GM23338 (cell line): ENCODE measurements around the gene UBASH3B.
"Not testable (repeated sequence)": the region's sequence is repeated elsewhere in the genome, so short reads cannot be mapped to it uniquely, and the experiment has no call there.

ENCODE experiments used
- EZH2 ChIP-seq: fragments of 200-600 bp; sonication (generic); IDR thresholded peaks from one replicate; pipeline ENCODE4 v1.8.0; 2017; ENCODE audit warnings: antibody characterized with exemption, mild to moderate bottlenecking, low read depth; ENCODE audit not compliant: unreplicated experiment
- EZH2phosphoT487 ChIP-seq: fragments of 200-600 bp; sonication (generic); IDR thresholded peaks from one replicate; pipeline ENCODE4 v1.8.1; 2018; ENCODE audit warnings: antibody characterized with exemption; ENCODE audit not compliant: unreplicated experiment
- JUNB ChIP-seq: IDR thresholded peaks from one replicate; pipeline ENCODE4 v1.6.1; 2016; ENCODE audit warnings: antibody characterized with exemption; ENCODE audit not compliant: unreplicated experiment
- POLR2AphosphoS5 ChIP-seq: IDR thresholded peaks from 2 replicates; pipeline ENCODE4 v1.6.1; 2016; ENCODE audit warnings: antibody characterized with exemption, low read depth
- TF ChIP-seq, protein P1 (sequence below), 2 experiments: fragments of 200-600 bp in 1 of 2; sonication (generic) in 1 of 2; conservative IDR thresholded peaks; 2 replicates each; pipeline versions ENCODE4 v1.5.1 to v1.6.1; 2016 to 2017; ENCODE audit warnings: antibody characterized with exemption in 2 of 2, low read depth in 2 of 2, mild to moderate bottlenecking in 2 of 2, moderate library complexity in 1 of 2
- TF ChIP-seq, protein P2 (sequence below): IDR thresholded peaks from one replicate; pipeline ENCODE4 v1.6.1; 2018; ENCODE audit warnings: antibody characterized with exemption; ENCODE audit not compliant: unreplicated experiment

DNA sequence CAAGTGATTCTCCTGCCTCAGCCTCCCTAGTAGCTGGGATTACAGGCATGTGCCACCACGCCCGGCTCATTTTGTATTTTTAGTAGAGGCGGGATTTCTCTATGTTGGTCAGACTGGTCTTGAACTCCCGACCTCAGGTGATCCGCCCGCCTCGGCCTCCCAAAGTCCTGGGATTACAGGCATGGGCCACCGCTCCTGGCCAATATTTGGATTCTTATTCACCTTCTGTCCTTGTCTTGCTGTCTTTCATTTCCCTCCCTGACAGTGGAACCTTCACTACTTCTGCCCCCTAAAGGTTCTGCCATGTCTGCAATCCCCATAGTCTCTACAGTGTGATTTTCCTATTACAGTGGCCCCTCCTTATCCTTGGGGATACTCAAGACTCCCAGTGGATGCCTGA is 75.2 kb downstream of the UBASH3B start:
- TF ChIP-seq, protein P1, sequence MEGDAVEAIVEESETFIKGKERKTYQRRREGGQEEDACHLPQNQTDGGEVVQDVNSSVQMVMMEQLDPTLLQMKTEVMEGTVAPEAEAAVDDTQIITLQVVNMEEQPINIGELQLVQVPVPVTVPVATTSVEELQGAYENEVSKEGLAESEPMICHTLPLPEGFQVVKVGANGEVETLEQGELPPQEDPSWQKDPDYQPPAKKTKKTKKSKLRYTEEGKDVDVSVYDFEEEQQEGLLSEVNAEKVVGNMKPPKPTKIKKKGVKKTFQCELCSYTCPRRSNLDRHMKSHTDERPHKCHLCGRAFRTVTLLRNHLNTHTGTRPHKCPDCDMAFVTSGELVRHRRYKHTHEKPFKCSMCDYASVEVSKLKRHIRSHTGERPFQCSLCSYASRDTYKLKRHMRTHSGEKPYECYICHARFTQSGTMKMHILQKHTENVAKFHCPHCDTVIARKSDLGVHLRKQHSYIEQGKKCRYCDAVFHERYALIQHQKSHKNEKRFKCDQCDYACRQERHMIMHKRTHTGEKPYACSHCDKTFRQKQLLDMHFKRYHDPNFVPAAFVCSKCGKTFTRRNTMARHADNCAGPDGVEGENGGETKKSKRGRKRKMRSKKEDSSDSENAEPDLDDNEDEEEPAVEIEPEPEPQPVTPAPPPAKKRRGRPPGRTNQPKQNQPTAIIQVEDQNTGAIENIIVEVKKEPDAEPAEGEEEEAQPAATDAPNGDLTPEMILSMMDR (conservative IDR thresholded peaks at IDR 0.05; ENCODE audit: low read depth in 2 of 2), result peak in 1 of 2 experiments; percentile 34; a peak in 2 of 4 replicates
- not testable (repeated sequence) for TF ChIP-seq EZH2phosphoT487, EZH2, POLR2AphosphoS5, JUNB
- TF ChIP-seq, protein P2, sequence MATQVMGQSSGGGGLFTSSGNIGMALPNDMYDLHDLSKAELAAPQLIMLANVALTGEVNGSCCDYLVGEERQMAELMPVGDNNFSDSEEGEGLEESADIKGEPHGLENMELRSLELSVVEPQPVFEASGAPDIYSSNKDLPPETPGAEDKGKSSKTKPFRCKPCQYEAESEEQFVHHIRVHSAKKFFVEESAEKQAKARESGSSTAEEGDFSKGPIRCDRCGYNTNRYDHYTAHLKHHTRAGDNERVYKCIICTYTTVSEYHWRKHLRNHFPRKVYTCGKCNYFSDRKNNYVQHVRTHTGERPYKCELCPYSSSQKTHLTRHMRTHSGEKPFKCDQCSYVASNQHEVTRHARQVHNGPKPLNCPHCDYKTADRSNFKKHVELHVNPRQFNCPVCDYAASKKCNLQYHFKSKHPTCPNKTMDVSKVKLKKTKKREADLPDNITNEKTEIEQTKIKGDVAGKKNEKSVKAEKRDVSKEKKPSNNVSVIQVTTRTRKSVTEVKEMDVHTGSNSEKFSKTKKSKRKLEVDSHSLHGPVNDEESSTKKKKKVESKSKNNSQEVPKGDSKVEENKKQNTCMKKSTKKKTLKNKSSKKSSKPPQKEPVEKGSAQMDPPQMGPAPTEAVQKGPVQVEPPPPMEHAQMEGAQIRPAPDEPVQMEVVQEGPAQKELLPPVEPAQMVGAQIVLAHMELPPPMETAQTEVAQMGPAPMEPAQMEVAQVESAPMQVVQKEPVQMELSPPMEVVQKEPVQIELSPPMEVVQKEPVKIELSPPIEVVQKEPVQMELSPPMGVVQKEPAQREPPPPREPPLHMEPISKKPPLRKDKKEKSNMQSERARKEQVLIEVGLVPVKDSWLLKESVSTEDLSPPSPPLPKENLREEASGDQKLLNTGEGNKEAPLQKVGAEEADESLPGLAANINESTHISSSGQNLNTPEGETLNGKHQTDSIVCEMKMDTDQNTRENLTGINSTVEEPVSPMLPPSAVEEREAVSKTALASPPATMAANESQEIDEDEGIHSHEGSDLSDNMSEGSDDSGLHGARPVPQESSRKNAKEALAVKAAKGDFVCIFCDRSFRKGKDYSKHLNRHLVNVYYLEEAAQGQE, result not testable (repeated sequence)
